Endothelial cell of umbilical vein (primary cell): ENCODE measurements around the gene MTMR3. TPM values are rescaled to one million over a fixed set of nuclear protein-coding genes. Genes with fewer than 3 reads are reported as not detected.
A peak's percentile ranks its signal among the peaks of the same experiment; 100 is the strongest.

Experiments
- BruUV-seq: library from RNA; stranded (reverse); fragments of 400-500 nt; replicated peaks from 2 replicates; lab custom pipeline; 2021; lab: Mats Ljungman, UMichigan
- CTCF ChIA-PET: fragments of 300-600, 350-600 bp; sonication (Branson Sonifier 250); formaldehyde crosslinking; loops from one replicate; lab custom pipeline; 2021; ENCODE audit warnings: antibody characterized with exemption, inconsistent platforms; lab: Charles Lee
- POLR2A ChIA-PET: fragments of 300-600, 350-600 bp; sonication (Branson Sonifier 250); formaldehyde crosslinking; loops from one replicate; lab custom pipeline; 2021; ENCODE audit warnings: antibody characterized with exemption, inconsistent platforms; lab: Charles Lee
- DNase-seq: peaks from one replicate; pipeline ENCODE4 v3.0.0-alpha.2; 2011; ENCODE audit warnings: low read depth, low spot score
- FAIRE-seq: peaks from 2 replicates; lab custom pipeline; 2011; peaks lifted over from hg19 to GRCh38; lab: Jason Lieb, UNC
- H2AFZ ChIP-seq: 2 replicates; pipeline ENCODE4 v1.6.0; 2012; ENCODE audit warnings: low read depth, low read length, control low read depth, inconsistent platforms
- H3K27ac ChIP-seq: 2 replicates; pipeline ENCODE4 v1.5.1; 2011; ENCODE audit warnings: low read depth, mild to moderate bottlenecking, control low read depth, low read length, moderate library complexity; ENCODE audit not compliant: insufficient read depth
- H3K27me3 ChIP-seq, 2 experiments: 2 replicates each; pipeline versions ENCODE4 v1.6.0 to v1.6.1; 2011; ENCODE audit warnings: low read length in 2 of 2, mixed read lengths in 1 of 2; ENCODE audit not compliant: control insufficient read depth in 2 of 2, insufficient read depth in 2 of 2
- H3K36me3 ChIP-seq, 2 experiments: 2 replicates in 1 of 2; 3 replicates in 1 of 2; pipeline ENCODE4 v1.5.1; 2011; ENCODE audit warnings: low read length in 2 of 2, mild to moderate bottlenecking in 1 of 2, moderate library complexity in 1 of 2; ENCODE audit not compliant: control insufficient read depth in 2 of 2, insufficient read depth in 2 of 2; ENCODE audit errors: extremely low read depth in 1 of 2
- H3K4me1 ChIP-seq: 3 replicates; pipeline ENCODE4 v1.5.1; 2011; ENCODE audit warnings: mild to moderate bottlenecking, low read length; ENCODE audit not compliant: control insufficient read depth, insufficient read depth; ENCODE audit errors: extremely low read depth
- H3K4me2 ChIP-seq: 2 replicates; pipeline ENCODE4 v1.6.1; 2011; ENCODE audit warnings: low read length, control low read depth, mixed read lengths; ENCODE audit not compliant: insufficient read depth
- H3K4me3 ChIP-seq, 3 experiments: fragments of 200-600 bp in 1 of 3; sonication (generic), shearing (Covaris generic) in 1 of 3; replicated peaks in 1 of 3; 2 replicates each; pipeline ENCODE4 v1.5.1; 2011 to 2016; ENCODE audit warnings: control low read depth in 3 of 3, low read length in 3 of 3, mild to moderate bottlenecking in 2 of 3, inconsistent platforms in 1 of 3, low read depth in 1 of 3, moderate library complexity in 1 of 3; ENCODE audit not compliant: insufficient read depth in 1 of 3
- H3K79me2 ChIP-seq: 2 replicates; pipeline ENCODE4 v1.6.0; 2012; ENCODE audit warnings: low read length, inconsistent platforms; ENCODE audit not compliant: control insufficient read depth, insufficient read depth
- H3K9ac ChIP-seq: replicated peaks from 2 replicates; pipeline ENCODE3; 2011; ENCODE audit warnings: low read length, control low read depth; ENCODE audit not compliant: insufficient read depth; ENCODE audit errors: extremely low read depth
- H3K9me1 ChIP-seq: replicated peaks from 3 replicates; pipeline ENCODE4 v1.6.0; 2011; ENCODE audit warnings: mild to moderate bottlenecking, low read length; ENCODE audit not compliant: control insufficient read depth, insufficient read depth; ENCODE audit errors: extremely low read depth
- H3K9me3 ChIP-seq: replicated peaks from 2 replicates; pipeline ENCODE4 v1.5.1; 2012; ENCODE audit warnings: low read length, inconsistent platforms; ENCODE audit not compliant: control insufficient read depth, insufficient read depth
- H4K20me1 ChIP-seq: replicated peaks from 2 replicates; pipeline ENCODE3; 2011; ENCODE audit warnings: mild to moderate bottlenecking, low read length; ENCODE audit not compliant: control insufficient read depth, insufficient read depth; ENCODE audit errors: extremely low read depth
- EZH2 ChIP-seq: IDR thresholded peaks from 2 replicates; pipeline ENCODE4 v1.6.1; 2012; ENCODE audit warnings: borderline replicate concordance, low read depth, mild to moderate bottlenecking, moderate library complexity, low read length, inconsistent platforms; ENCODE audit not compliant: severe bottlenecking
- FOS ChIP-seq: IDR thresholded peaks from 2 replicates; pipeline ENCODE4 v1.6.1; 2011; ENCODE audit warnings: mild to moderate bottlenecking, low read length, moderate library complexity, borderline replicate concordance; ENCODE audit not compliant: insufficient read depth
- GATA2 ChIP-seq: IDR thresholded peaks from 2 replicates; pipeline ENCODE4 v1.7.0; 2011; ENCODE audit warnings: low read depth, mild to moderate bottlenecking, moderate library complexity, mixed read lengths, low read length; ENCODE audit not compliant: insufficient read length, insufficient read depth
- JUN ChIP-seq: IDR thresholded peaks from 2 replicates; pipeline ENCODE4 v1.6.1; 2011; ENCODE audit warnings: borderline replicate concordance, low read depth; ENCODE audit not compliant: insufficient read length, insufficient read depth
- MYC ChIP-seq: IDR thresholded peaks from one replicate; pipeline ENCODE4 v1.6.1; 2011; ENCODE audit warnings: mild to moderate bottlenecking, low read depth, low read length
- POLR2A ChIP-seq: IDR thresholded peaks from 2 replicates; pipeline ENCODE4 v1.6.1; 2012; ENCODE audit warnings: low read depth, mild to moderate bottlenecking, control low read depth, low read length
- POLR2AphosphoS5 ChIP-seq: IDR thresholded peaks from 2 replicates; pipeline ENCODE4 v1.6.1; 2012; ENCODE audit warnings: low read depth, mild to moderate bottlenecking, control low read depth, low read length, moderate library complexity; ENCODE audit not compliant: insufficient read depth
- dilution Hi-C: fragments of 300-500 bp; cut with MboI; formaldehyde crosslinking; loops from one replicate; pipeline ENCODE4 v1.15.0; 2019; ENCODE audit warnings: low sequenced_read_pairs; ENCODE audit not compliant: extremely low pct_ligation_motif_present
- intact Hi-C: fragments of 100-400 bp; cut with micrococcal nuclease; formaldehyde crosslinking; loops from one replicate; pipeline ENCODE4 v1.10.0; 2022
- polyA plus RNA-seq, 4 experiments: library from polyadenylated mRNA; depleted of rRNA in 3 of 4; stranded (reverse) in 3 of 4; unstranded in 1 of 4; fragments of >200 nt; gene quantifications; 2 replicates each; pipeline versions ENCODE4 v1.2.1 to v1.2.3, GENCODE V29; 2011 to 2012; ENCODE audit warnings: missing spikeins in 1 of 4
- total RNA-seq: library from RNA; stranded (reverse); gene quantifications from 2 replicates; pipeline ENCODE4 v1.2.3, GENCODE V29; 2021
- TF ChIP-seq, protein P1 (sequence below): IDR thresholded peaks from 2 replicates; pipeline ENCODE4 v1.6.1; 2011; ENCODE audit not compliant: insufficient read depth, insufficient read length
- TF ChIP-seq, protein P2 (sequence below), 2 donors: IDR thresholded peaks; 1 replicate in 1 of 2; 2 replicates in 1 of 2; pipeline ENCODE4 v1.5.1; 2011; ENCODE audit warnings: low read length in 2 of 2, mild to moderate bottlenecking in 2 of 2, moderate library complexity in 2 of 2, control low read depth in 1 of 2, inconsistent platforms in 1 of 2, low read depth in 1 of 2; ENCODE audit not compliant: insufficient read depth in 1 of 2; ENCODE audit errors: extremely low read depth in 1 of 2

The MTMR3 gene
- total and polyA plus RNA-seq, 2 donors (not counting 3 experiments of a cell fraction or from before 2014, with no cell fraction given), result 30.1 to 36.5 TPM

DNA sequence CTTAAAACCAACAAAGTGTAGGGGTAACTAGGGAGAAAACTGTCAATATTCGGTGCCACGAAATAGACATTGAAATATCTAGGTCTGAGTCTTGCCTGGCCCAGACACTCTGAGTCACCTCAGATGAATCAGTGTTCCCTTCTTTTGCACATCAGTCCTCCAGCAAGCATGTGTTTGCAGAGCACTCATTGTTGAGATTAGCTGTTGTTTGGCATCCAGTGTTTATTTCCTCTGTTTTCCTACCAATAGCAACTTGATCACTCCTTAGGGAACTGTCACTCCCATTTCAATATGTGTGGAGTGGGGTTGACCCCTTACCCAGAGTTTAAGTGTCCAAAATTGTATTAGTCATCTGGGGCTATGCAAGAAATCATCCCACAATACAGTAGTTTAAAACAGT lies 40.2 kb upstream of the MTMR3 start:
- BruUV-seq, result no TSS peak
- Histone ChIP-seq H3K4me2 (no peak overlapping the region), H3K27me3 (no peaks in the 10 kb centered on the region), H3K4me1 (peaks cover 4% of the 10 kb centered on the region), H3K9me1 (no peaks in the 10 kb centered on the region), H3K9ac (no peak overlapping the region), H2AFZ (no peak overlapping the region), H3K79me2 (peaks cover 1% of the 10 kb centered on the region), H3K36me3 (no peaks in the 10 kb centered on the region), H3K9me3 (no peaks in the 10 kb centered on the region), H3K27ac (no peak overlapping the region), H4K20me1 (no peaks in the 10 kb centered on the region), H3K4me3 (no peak overlapping the region)
- DNase-seq, result peak; percentile 49
- POLR2A ChIA-PET, result no interaction called here
- dilution Hi-C loops, result no loop called here
- FAIRE-seq, result peak; percentile 88
- CTCF ChIA-PET, result interaction anchor here (2.2 kb wide), 1 partner anchor 162 kb away, joined by 12 read pairs; no protein-coding TSS in a partner anchor
- intact Hi-C loops, result no loop called here
- no peak for TF ChIP-seq GATA2
- no peak for TF ChIP-seq EZH2
- TF ChIP-seq POLR2A, result no peak
- peak; percentile 83 for TF ChIP-seq FOS
- no peak for TF ChIP-seq POLR2AphosphoS5
- TF ChIP-seq, protein P1, sequence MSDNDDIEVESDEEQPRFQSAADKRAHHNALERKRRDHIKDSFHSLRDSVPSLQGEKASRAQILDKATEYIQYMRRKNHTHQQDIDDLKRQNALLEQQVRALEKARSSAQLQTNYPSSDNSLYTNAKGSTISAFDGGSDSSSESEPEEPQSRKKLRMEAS, result no peak
- peak; percentile 59 for TF ChIP-seq JUN
- TF ChIP-seq, protein P2, sequence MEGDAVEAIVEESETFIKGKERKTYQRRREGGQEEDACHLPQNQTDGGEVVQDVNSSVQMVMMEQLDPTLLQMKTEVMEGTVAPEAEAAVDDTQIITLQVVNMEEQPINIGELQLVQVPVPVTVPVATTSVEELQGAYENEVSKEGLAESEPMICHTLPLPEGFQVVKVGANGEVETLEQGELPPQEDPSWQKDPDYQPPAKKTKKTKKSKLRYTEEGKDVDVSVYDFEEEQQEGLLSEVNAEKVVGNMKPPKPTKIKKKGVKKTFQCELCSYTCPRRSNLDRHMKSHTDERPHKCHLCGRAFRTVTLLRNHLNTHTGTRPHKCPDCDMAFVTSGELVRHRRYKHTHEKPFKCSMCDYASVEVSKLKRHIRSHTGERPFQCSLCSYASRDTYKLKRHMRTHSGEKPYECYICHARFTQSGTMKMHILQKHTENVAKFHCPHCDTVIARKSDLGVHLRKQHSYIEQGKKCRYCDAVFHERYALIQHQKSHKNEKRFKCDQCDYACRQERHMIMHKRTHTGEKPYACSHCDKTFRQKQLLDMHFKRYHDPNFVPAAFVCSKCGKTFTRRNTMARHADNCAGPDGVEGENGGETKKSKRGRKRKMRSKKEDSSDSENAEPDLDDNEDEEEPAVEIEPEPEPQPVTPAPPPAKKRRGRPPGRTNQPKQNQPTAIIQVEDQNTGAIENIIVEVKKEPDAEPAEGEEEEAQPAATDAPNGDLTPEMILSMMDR (IDR thresholded peaks at IDR 0.05; ENCODE audit: extremely low read depth in 1 of 2, insufficient read depth in 1 of 2, low read depth in 1 of 2, low read length in 2 of 2), result no peak
- TF ChIP-seq MYC, result no peak
